HepG2 (cell line): Measurements from ENCODE around the gene RRBP1. TPM values are rescaled to one million over a fixed set of nuclear protein-coding genes. Genes with fewer than 3 reads are reported as not detected.

Source experiments
- ATAC-seq: fragments of 200-7000 bp; cut with Tn5 transposase; 3 replicates; pipeline ENCODE4 v1.9.1; 2020; ENCODE audit warnings: mild to moderate bottlenecking, moderate library complexity
- BruUV-seq: library from RNA; stranded (reverse); fragments of 400-500 nt; replicated peaks from 2 replicates; lab custom pipeline; 2021; lab: Mats Ljungman, UMichigan
- CTCF ChIA-PET: fragments of 300-600 bp; formaldehyde crosslinking; extraction: SDS; loops from one replicate; lab custom pipeline; 2021; ENCODE audit warnings: low total read pairs, inconsistent platforms, low intra/inter-chr PET ratio; lab: Yijun Ruan, JAX
- POLR2A ChIA-PET: fragments of 350-600 bp; sonication (Branson Sonifier 250); formaldehyde crosslinking; loops from one replicate; lab custom pipeline; 2020; ENCODE audit warnings: antibody characterized with exemption, inconsistent platforms; lab: Yijun Ruan, JAX
- DNase-seq: peaks from one replicate; pipeline ENCODE4 v3.0.0-alpha.2; 2015; ENCODE audit warnings: low spot score
- FAIRE-seq: peaks from 3 replicates; lab custom pipeline; 2011; peaks lifted over from hg19 to GRCh38; lab: Jason Lieb, UNC
- H2AFZ ChIP-seq: one replicate; pipeline ENCODE4 v1.6.1; 2011; ENCODE audit warnings: low read length, inconsistent platforms
- H3K27ac ChIP-seq: fragments of 300-600 bp; 3 replicates; pipeline ENCODE4 v1.8.0; 2011; ENCODE audit warnings: mixed run types, mild to moderate bottlenecking, mixed read lengths, low read length, inconsistent platforms; ENCODE audit not compliant: insufficient read depth; ENCODE audit errors: extremely low read length
- H3K27me3 ChIP-seq, 2 experiments: fragments of 200-600 bp in 1 of 2; 2 replicates in 1 of 2; 3 replicates in 1 of 2; pipeline versions ENCODE4 v1.6.0 to v1.8.0; 2011; ENCODE audit warnings: low read length in 2 of 2, mild to moderate bottlenecking in 2 of 2, moderate library complexity in 2 of 2, inconsistent platforms in 1 of 2; ENCODE audit not compliant: insufficient read depth in 2 of 2, control insufficient read depth in 1 of 2
- H3K36me3 ChIP-seq, 2 experiments: fragments of 200-600 bp in 1 of 2; replicated peaks in 1 of 2; 2 replicates in 1 of 2; 3 replicates in 1 of 2; pipeline versions ENCODE4 v1.5.1 to v1.8.0; 2011; ENCODE audit warnings: low read length in 2 of 2, inconsistent platforms in 1 of 2; ENCODE audit not compliant: insufficient read depth in 2 of 2, control insufficient read depth in 1 of 2
- H3K4me1 ChIP-seq: 2 replicates; pipeline ENCODE4 v1.5.1; 2012; ENCODE audit warnings: low read length, inconsistent platforms; ENCODE audit not compliant: insufficient read depth
- H3K4me2 ChIP-seq: 2 replicates; pipeline ENCODE4 v1.6.0; 2011; ENCODE audit warnings: low read depth, low read length, inconsistent platforms
- H3K4me3 ChIP-seq, 3 experiments: fragments of 200-600 bp in 1 of 3; sonication (generic), shearing (Covaris generic) in 1 of 3; replicated peaks in 1 of 3; 2 replicates each; pipeline ENCODE4 v1.5.1; 2011 to 2016; ENCODE audit warnings: low read length in 3 of 3, inconsistent platforms in 2 of 3, low read depth in 2 of 3, mild to moderate bottlenecking in 2 of 3, control low read depth in 1 of 3, mixed read lengths in 1 of 3; ENCODE audit not compliant: insufficient read depth in 1 of 3
- H3K79me2 ChIP-seq: one replicate; pipeline ENCODE4 v1.6.1; 2011; ENCODE audit warnings: low read length, inconsistent platforms; ENCODE audit not compliant: insufficient read depth
- H3K9ac ChIP-seq: 2 replicates; pipeline ENCODE4 v1.6.0; 2011; ENCODE audit warnings: mild to moderate bottlenecking, low read depth, low read length, inconsistent platforms; ENCODE audit not compliant: insufficient read depth
- H3K9me3 ChIP-seq: 2 replicates; pipeline ENCODE4 v1.5.1; 2012; ENCODE audit warnings: mild to moderate bottlenecking, low read length
- H4K20me1 ChIP-seq: 2 replicates; pipeline ENCODE4 v1.6.0; 2011; ENCODE audit warnings: inconsistent platforms, mild to moderate bottlenecking, low read length, moderate library complexity; ENCODE audit not compliant: insufficient read depth
- HCFC1 ChIP-seq: fragments of 150-350 bp; IDR thresholded peaks from 2 replicates; pipeline ENCODE4 v1.6.1; 2014; ENCODE audit warnings: low read depth, low read length
- HDAC6 ChIP-seq: fragments of 200-600 bp; sonication (generic); IDR thresholded peaks from 2 replicates; pipeline ENCODE4 v1.7.0; 2017; ENCODE audit warnings: mild to moderate bottlenecking, antibody characterized with exemption, low read length, low read depth
- MAFF ChIP-seq: IDR thresholded peaks from 2 replicates; pipeline ENCODE4 v1.6.1; 2011; ENCODE audit warnings: low read depth, low read length, improper control_type of control experiment
- MYC ChIP-seq: sonication (generic); formaldehyde crosslinking; IDR thresholded peaks from 2 replicates; pipeline ENCODE4 v1.9.0; 2021; ENCODE audit warnings: missing genetic modification reagents, borderline replicate concordance
- NFE2 ChIP-seq: sonication (generic); formaldehyde crosslinking; IDR thresholded peaks from 2 replicates; pipeline ENCODE4 v1.4.0; 2020; ENCODE audit warnings: missing genetic modification reagents
- NFE2L1 ChIP-seq: sonication (generic); formaldehyde crosslinking; IDR thresholded peaks from 2 replicates; pipeline ENCODE4 v1.4.0; 2020; ENCODE audit warnings: missing genetic modification reagents, mild to moderate bottlenecking, borderline replicate concordance
- PHF21A ChIP-seq: sonication (generic); formaldehyde crosslinking; IDR thresholded peaks from 2 replicates; pipeline ENCODE4 v1.5.0; 2020; ENCODE audit warnings: mild to moderate bottlenecking, missing genetic modification reagents
- RBM39 ChIP-seq: fragments of 200-400 bp; formaldehyde crosslinking; IDR thresholded peaks from one replicate; pipeline ENCODE4 v1.6.1; 2018; ENCODE audit warnings: antibody characterized with exemption, mild to moderate bottlenecking, low read depth, low read length; ENCODE audit not compliant: poor library complexity, severe bottlenecking
- SAP130 ChIP-seq: IDR thresholded peaks from 2 replicates; pipeline ENCODE4 v1.6.1; 2016; ENCODE audit warnings: low read depth
- ZNF232 ChIP-seq: sonication (generic); formaldehyde crosslinking; IDR thresholded peaks from 2 replicates; pipeline ENCODE4 v1.4.0; 2020; ENCODE audit warnings: missing genetic modification reagents, borderline replicate concordance
- ZNF362 ChIP-seq: sonication (generic); formaldehyde crosslinking; IDR thresholded peaks from 2 replicates; pipeline ENCODE4 v1.4.0; 2020; ENCODE audit warnings: missing genetic modification reagents, mild to moderate bottlenecking, borderline replicate concordance
- ZNF468 ChIP-seq: sonication (generic); formaldehyde crosslinking; IDR thresholded peaks from 2 replicates; pipeline ENCODE4 v1.8.0; 2022; ENCODE audit warnings: mild to moderate bottlenecking, moderate library complexity, missing genetic modification reagents
- WGBS: methylation state at CpG from one replicate; pipeline ENCODE4 v1.1.6; 2017; ENCODE audit warnings: low lambda C conversion rate; 5-methylcytosine and 5-hydroxymethylcytosine counted together
- in situ Hi-C: cut with HindIII; loops from 2 replicates; pipeline ENCODE4 v1.10.0; 2017; ENCODE audit warnings: low pct_unique_long_range_greater_than_20kb; ENCODE audit not compliant: extremely low pct_ligation_motif_present
- intact Hi-C: fragments of 100-400 bp; cut with micrococcal nuclease; formaldehyde crosslinking; loops from one replicate; pipeline ENCODE4 v1.10.0; 2022; ENCODE audit not compliant: unreplicated experiment
- polyA plus RNA-seq, 8 experiments: library from polyadenylated mRNA; depleted of rRNA in 3 of 8; stranded (reverse) in 7 of 8; unstranded in 1 of 8; fragments of >200 nt; fragmentation: Illumina TruSeq in 4 of 8; extraction: Trizol in 4 of 8; gene quantifications; 2 replicates each; pipeline versions ENCODE4 v1.2.1 to v1.2.3, GENCODE V29; 2011 to 2016; ENCODE audit warnings: low read depth in 4 of 8, missing spikeins in 1 of 8, mixed read lengths in 1 of 8; ENCODE audit not compliant: insufficient read depth in 1 of 8
- total RNA-seq, 5 experiments: library from RNA; depleted of rRNA; stranded (reverse); fragments of >200 nt; fragmentation: Illumina TruSeq; extraction: Trizol; gene quantifications; 2 replicates each; pipeline ENCODE4 v1.2.3, GENCODE V29; 2016; ENCODE audit warnings: low read depth in 1 of 5
- TF ChIP-seq, protein P1 (sequence below): IDR thresholded peaks from 2 replicates; pipeline ENCODE4 v1.6.1; 2016; ENCODE audit warnings: missing compliant biosample characterization, missing genetic modification reagents, borderline replicate concordance
- TF ChIP-seq, protein P2 (sequence below): sonication (generic); formaldehyde crosslinking; IDR thresholded peaks from 2 replicates; pipeline ENCODE4 v1.5.0; 2020; ENCODE audit warnings: missing genetic modification reagents
- TF ChIP-seq, protein P3 (sequence below): sonication (generic); formaldehyde crosslinking; IDR thresholded peaks from 2 replicates; pipeline ENCODE4 v1.4.0; 2020; ENCODE audit warnings: mild to moderate bottlenecking, missing genetic modification reagents
- TF ChIP-seq, protein P4 (sequence below): sonication (generic); formaldehyde crosslinking; IDR thresholded peaks from 2 replicates; pipeline ENCODE4 v1.4.0; 2020; ENCODE audit warnings: low read depth, mild to moderate bottlenecking, missing genetic modification reagents
- TF ChIP-seq, protein P5 (sequence below): sonication (generic); formaldehyde crosslinking; IDR thresholded peaks from 2 replicates; pipeline ENCODE4 v1.4.0; 2020; ENCODE audit warnings: mild to moderate bottlenecking, missing genetic modification reagents

Gene RRBP1
- total and polyA plus RNA-seq, 2 of the 13 experiments (the other 11 are each of a cell fraction or from before 2014, with no cell fraction given), result 150 to 222 TPM

DNA sequence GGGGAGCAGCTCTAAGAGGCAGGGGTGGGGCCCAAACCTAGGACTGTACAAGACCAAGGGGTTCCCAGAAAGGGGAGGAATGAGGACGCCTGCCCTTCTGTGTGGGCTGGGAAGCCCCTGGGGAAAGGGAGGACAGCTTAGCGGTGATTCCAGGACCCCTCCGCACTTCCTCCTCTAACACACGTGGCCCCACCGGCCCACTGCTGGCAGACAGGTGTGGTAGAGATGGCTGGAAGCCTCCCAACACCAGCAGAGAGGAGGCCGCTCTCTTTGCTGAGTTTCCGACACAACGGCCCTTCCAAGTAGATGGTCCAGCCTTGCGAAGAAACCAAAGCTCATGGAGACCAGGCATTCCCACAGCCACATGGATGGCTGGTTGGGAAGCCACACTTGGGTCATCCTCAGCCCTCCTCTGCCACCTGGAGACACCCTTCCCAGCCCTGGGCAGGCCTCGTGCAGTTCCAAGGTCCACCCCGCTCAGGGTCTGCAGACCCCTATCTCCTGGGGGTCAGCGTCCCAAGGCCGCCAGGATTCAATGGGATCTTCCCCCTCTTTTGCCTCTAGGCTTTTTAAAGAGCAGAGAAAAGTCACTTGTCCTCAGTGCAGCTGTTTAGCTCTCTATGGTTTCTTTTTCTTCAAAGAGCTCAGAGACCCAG, 43.9 kb downstream of the RRBP1 start:
- DNase-seq (no peak), ATAC-seq (no peak), FAIRE-seq (no peak)
- POLR2A ChIA-PET, result no interaction called here
- no peaks in the 10 kb centered on the region for H3K4me1 ChIP-seq
- no peak overlapping the region for H3K4me2 ChIP-seq
- H3K36me3 ChIP-seq, result peaks cover 88 to 98% of the 10 kb centered on the region in 2 experiments
- no peak overlapping the region for H2AFZ ChIP-seq
- H3K9ac ChIP-seq, result no peak overlapping the region
- H3K27ac ChIP-seq, result no peak overlapping the region
- in situ Hi-C loops, result no loop called here
- WGBS, result 98% methylated on average over 13 of the region's 13 CpGs
- peaks cover 23% of the 10 kb centered on the region for H3K79me2 ChIP-seq
- CTCF ChIA-PET, result no interaction called here
- H3K27me3 ChIP-seq, result no peaks in the 10 kb centered on the region
- peaks cover 52% of the 10 kb centered on the region; the same call in 1 of the 2 replicates for H4K20me1 ChIP-seq
- TSS peak; percentile 11 for BruUV-seq
- intact Hi-C loops, result no loop called here
- H3K4me3 ChIP-seq, result no peak overlapping the region
- H3K9me3 ChIP-seq, result no peaks in the 10 kb centered on the region
- TF ChIP-seq NFE2 (CRISPR knock-in tag), result no peak
- TF ChIP-seq, protein P1, sequence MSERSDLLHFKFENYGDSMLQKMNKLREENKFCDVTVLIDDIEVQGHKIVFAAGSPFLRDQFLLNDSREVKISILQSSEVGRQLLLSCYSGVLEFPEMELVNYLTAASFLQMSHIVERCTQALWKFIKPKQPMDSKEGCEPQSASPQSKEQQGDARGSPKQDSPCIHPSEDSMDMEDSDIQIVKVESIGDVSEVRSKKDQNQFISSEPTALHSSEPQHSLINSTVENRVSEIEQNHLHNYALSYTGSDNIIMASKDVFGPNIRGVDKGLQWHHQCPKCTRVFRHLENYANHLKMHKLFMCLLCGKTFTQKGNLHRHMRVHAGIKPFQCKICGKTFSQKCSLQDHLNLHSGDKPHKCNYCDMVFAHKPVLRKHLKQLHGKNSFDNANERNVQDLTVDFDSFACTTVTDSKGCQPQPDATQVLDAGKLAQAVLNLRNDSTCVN, result no peak
- no peak for TF ChIP-seq PHF21A (CRISPR knock-in tag)
- TF ChIP-seq, protein P2, sequence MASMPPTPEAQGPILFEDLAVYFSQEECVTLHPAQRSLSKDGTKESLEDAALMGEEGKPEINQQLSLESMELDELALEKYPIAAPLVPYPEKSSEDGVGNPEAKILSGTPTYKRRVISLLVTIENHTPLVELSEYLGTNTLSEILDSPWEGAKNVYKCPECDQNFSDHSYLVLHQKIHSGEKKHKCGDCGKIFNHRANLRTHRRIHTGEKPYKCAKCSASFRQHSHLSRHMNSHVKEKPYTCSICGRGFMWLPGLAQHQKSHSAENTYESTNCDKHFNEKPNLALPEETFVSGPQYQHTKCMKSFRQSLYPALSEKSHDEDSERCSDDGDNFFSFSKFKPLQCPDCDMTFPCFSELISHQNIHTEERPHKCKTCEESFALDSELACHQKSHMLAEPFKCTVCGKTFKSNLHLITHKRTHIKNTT (CRISPR knock-in tag), result no peak
- TF ChIP-seq SAP130, result no peak
- TF ChIP-seq, protein P3, sequence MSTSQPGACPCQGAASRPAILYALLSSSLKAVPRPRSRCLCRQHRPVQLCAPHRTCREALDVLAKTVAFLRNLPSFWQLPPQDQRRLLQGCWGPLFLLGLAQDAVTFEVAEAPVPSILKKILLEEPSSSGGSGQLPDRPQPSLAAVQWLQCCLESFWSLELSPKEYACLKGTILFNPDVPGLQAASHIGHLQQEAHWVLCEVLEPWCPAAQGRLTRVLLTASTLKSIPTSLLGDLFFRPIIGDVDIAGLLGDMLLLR, result no peak
- no peak for TF ChIP-seq HDAC6
- no peak for TF ChIP-seq ZNF362 (CRISPR knock-in tag)
- TF ChIP-seq, protein P4, sequence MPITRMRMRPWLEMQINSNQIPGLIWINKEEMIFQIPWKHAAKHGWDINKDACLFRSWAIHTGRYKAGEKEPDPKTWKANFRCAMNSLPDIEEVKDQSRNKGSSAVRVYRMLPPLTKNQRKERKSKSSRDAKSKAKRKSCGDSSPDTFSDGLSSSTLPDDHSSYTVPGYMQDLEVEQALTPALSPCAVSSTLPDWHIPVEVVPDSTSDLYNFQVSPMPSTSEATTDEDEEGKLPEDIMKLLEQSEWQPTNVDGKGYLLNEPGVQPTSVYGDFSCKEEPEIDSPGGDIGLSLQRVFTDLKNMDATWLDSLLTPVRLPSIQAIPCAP (CRISPR knock-in tag), result no peak
- TF ChIP-seq NFE2L1 (CRISPR knock-in tag), result no peak
- TF ChIP-seq MYC (CRISPR knock-in tag), result no peak
- TF ChIP-seq, protein P5, sequence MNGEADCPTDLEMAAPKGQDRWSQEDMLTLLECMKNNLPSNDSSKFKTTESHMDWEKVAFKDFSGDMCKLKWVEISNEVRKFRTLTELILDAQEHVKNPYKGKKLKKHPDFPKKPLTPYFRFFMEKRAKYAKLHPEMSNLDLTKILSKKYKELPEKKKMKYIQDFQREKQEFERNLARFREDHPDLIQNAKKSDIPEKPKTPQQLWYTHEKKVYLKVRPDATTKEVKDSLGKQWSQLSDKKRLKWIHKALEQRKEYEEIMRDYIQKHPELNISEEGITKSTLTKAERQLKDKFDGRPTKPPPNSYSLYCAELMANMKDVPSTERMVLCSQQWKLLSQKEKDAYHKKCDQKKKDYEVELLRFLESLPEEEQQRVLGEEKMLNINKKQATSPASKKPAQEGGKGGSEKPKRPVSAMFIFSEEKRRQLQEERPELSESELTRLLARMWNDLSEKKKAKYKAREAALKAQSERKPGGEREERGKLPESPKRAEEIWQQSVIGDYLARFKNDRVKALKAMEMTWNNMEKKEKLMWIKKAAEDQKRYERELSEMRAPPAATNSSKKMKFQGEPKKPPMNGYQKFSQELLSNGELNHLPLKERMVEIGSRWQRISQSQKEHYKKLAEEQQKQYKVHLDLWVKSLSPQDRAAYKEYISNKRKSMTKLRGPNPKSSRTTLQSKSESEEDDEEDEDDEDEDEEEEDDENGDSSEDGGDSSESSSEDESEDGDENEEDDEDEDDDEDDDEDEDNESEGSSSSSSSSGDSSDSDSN (CRISPR knock-in tag), result no peak
- peak; percentile 4 for TF ChIP-seq RBM39
- TF ChIP-seq HCFC1, result no peak
- no peak for TF ChIP-seq MAFF
- TF ChIP-seq ZNF468 (CRISPR knock-in tag), result no peak
- no peak for TF ChIP-seq ZNF232 (CRISPR knock-in tag)
